ENCODE results near the gene RNF121.

RNF121 gene

DNA sequence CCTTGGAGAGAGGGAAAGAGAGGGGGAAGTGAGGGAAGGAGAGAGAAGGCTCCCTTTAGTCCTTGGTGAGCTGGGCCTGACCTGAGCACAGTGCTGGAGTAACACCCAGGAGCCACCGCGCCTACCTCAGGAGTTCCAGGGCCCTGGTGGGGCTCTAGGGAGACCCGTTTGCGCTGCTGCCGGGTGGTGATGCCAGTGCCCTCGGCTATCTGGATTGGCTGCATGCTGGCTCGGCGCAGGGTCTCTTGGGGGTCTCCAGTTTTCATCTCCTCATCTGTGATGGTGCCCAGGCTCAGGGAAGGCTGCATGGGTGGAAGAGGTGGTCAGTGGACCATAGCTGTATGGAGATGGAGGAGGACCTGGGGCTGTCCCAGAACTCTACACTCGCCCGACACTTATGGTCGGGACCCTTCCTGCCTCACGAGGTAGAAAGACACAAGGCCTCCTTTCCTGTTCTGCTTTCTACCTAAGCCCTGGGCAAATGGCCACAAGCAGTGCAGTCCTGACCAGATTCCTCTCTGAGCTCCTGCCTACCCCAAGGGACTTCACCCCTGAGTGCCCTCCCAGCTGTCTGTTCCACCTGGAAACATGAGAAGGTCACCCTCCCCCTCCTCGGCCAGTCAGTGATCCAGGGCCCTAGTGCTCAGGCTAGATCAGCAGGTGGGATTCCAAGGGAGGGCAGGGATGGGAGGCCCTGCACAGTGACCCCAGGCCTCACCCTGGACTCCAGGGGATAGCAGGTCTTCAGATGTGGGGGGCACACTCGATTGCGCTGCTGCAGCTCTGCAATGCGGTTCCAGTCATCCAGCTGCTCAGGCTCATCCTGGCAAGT, 75.9 kb downstream of the RNF121 start:
- DNase-seq (ENCODE audit: low read depth in 2 of 3, low spot score in 1 of 3) = no peak

DNA sequence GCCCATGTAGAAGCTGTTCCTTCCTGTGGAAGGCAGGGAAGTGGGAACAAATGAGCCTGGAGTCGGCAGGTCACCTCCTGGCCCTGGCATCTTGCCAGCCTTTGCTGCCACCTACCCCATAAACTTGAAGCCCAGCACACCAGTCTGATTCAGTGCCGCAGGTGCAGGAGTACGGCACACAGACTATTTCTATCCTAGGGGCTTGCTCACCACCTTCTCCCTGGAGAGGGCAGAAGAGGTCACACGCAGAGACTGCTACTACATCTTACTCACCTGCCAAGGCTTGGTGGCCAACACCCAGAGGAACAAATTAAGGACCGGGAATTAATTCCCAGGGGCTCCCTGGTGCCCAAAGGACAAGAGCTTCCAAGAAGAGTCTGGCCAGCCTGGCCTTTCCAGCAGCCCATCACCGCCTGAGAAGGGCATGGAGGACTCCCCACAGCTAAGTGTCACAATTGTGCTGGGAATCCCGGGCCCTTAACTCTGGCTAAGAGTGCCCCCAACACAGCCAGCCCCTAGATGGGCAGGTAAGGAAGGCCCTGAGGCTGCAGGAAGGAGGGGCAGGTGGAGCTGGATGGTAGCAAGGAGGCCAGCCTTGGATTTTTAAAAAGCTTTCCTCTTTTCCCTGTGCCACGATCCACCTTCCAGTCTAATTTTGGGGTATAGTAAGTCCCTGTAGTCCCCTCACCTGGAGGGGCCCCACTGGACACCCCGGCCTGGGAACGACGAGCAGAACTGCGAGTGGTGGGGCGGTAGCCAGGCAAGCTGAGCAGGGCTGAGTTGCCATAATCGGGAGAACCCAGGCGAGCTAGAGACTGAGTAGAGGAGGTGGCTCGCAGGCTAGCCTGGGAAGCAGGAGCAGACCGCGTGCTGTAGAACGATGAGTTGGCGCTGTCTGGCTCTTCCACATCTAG, 76.8 kb downstream of the RNF121 start:
- DNase-seq (ENCODE audit: low read depth in 2 of 3, low spot score in 1 of 3) = no peak

GRCh38 chr11:72006309-72007088, 77.7 kb downstream of the RNF121 start:
- DNase-seq (ENCODE audit: low read depth in 2 of 3, low spot score in 1 of 3) = no peak

- DNase-seq (ENCODE audit: low read depth in 2 of 3, low spot score in 1 of 3) = no peak
Measured at GRCh38 chr11:72007089-72007476, 78.2 kb downstream of the RNF121 start.

DNA sequence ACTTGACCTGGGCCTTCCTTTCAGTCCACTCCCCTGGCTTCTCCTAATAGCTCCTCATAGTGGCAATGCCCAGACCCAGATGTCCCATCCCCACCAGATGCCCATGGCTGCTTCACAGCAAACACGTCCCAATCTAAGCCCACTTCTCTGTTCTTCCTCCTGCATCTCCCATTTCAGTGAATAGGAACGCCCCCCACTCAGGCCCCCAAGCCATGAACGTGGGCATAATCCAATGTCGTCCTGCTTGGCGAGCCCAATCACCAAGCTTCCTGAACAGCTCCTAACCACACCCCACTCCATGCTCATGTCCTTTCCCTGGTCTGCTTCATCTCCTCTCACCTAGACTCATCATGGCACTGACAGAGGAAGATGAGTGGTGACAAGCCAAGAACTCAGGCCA, 78.7 kb downstream of the RNF121 start:
- DNase-seq (ENCODE audit: low read depth in 2 of 3, low spot score in 1 of 3) = no peak

- no peak for DNase-seq (ENCODE audit: low read depth in 2 of 3, low spot score in 1 of 3)
Measured at GRCh38 chr11:72008728-72009127, 79.9 kb downstream of the RNF121 start.

DNA sequence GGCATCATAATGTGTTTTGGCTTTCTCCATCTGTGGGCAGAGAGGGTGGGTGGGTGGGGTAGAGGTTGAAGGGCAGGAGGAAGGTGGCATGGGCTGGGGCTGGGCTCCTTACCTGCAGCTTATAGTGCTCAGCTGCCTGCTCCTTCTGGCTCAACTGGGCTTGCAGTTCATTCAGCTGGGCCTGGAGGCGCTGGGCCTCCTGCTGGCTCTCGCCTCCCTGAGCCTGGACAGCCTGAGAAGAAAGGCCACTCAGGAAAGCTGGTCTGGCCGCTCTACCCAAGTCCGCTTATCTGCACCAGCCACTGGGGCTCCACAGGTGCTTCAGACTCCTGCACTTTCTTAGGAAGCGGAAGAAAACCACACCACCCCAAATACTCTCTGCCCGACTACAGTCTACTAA, 80.3 kb downstream of the RNF121 start:
- no peak for DNase-seq (ENCODE audit: low read depth in 2 of 3, low spot score in 1 of 3)

- DNase-seq (ENCODE audit: low read depth in 2 of 3, low spot score in 1 of 3) = no peak
Measured at GRCh38 chr11:72010529-72011233, 81.8 kb downstream of the RNF121 start.

- DNase-seq (ENCODE audit: low read depth in 2 of 3, low spot score in 1 of 3) = no peak
Measured at GRCh38 chr11:72012091-72012630, 83.3 kb downstream of the RNF121 start.

DNA sequence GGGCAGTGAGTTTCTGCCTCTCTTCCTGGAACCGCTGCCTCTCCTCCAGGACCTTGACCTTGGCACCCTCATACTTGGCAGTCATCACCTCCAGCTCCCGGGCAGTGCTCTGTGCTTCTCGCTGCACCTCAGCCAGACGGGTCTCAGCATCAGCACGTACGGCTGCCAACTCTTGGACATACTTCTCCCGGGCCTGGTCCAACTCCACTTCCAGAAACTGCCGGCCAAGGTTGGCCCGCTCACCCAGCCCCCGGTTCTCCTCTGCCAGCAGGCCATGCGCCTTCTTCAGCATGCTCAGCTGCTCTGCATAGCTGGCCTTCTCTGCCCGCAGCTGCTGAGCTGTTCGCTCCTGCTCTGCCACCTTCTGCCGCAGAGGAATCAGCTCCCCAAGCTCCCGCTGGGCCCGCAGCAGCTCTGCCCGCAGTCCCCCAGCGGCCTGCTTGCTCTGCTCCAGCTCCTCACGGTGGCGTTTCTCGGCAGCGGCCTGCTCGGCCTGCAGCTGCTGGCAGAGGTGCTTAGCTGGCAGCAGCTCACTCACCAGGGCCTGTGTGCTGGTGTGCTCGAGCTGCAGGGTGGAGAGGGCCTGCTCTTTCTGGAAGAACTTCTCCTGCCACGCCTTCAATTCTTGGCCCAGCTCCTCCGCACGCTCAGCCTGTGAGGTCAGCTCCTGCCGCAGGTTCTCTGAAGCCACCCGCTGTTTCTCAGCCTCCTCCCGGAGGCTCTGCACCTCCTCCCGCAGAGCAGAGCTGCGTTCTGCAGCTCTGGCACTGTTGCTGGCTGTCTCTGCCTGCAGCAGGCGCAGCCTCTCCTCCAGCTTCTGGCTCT, 84.3 kb downstream of the RNF121 start:
- no peak for DNase-seq (ENCODE audit: low read depth in 2 of 3, low spot score in 1 of 3)

GRCh38 chr11:72013765-72014711, 85.2 kb downstream of the RNF121 start:
- DNase-seq (ENCODE audit: low read depth in 2 of 3, low spot score in 1 of 3) = no peak

GRCh38 chr11:72014761-72015320, 86.0 kb downstream of the RNF121 start:
- no peak for DNase-seq (ENCODE audit: low read depth in 2 of 3, low spot score in 1 of 3)

GRCh38 chr11:72015511-72016061, 86.7 kb downstream of the RNF121 start:
- DNase-seq (ENCODE audit: low read depth in 2 of 3, low spot score in 1 of 3) = no peak

- DNase-seq (ENCODE audit: low read depth in 2 of 3, low spot score in 1 of 3) = no peak
Measured at GRCh38 chr11:72018171-72018570, 89.3 kb downstream of the RNF121 start.

- DNase-seq (ENCODE audit: low read depth in 2 of 3, low spot score in 1 of 3) = no peak
Measured at GRCh38 chr11:72023335-72023734, 94.5 kb downstream of the RNF121 start.

DNA sequence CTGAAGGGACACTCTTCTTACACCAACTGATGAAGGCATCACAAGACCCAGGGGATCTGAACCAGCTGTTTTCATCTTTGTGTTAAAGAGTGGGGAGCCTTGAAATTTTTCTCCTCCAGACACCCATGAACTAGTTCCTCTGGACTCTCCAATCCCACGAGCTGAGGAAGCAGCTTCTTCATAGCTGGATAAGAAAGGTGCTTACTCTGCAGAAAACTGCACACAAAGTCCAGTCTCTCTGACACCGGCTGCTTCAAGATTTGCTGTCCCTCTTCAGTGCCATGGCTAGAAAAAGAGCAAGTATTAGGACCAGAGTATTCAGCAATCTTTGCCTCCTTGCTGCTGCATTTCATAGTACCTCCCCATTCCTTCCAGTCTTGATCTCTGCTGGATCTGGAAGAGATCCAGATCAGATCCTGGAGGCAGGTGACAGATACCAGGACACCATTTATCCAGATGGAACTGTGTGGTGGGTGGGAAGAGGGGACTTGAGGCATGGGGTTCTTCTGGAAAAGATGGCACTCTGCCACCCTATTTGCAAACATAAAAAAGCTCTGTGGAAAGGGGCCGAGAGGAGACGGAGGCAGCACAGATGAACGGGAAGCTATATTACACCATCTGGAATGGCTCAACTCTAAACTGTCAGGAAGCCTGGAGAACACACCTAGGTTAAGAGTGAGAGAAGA, 95.4 kb downstream of the RNF121 start:
- DNase-seq (ENCODE audit: low read depth in 2 of 3, low spot score in 1 of 3) = no peak

DNA sequence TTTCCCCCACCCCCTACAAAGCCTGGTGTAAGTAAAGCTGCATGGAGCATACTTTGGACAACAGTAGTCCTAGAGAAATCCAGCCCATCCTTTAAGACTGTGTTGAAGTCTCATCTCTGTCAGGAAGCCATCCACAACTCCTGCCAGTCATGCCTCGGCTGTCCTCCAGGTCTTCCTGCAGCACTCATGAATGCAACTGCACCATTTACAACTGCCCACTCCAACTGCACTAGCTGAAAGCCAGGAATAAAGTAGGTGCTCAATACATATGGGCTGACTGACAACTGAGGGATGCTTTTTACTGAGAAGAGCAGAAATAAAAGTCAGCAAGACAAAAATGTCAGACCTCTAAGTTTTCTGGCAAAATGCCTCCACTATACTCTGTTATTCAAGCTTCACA, 97.2 kb downstream of the RNF121 start:
- no peak for DNase-seq (ENCODE audit: low read depth in 2 of 3, low spot score in 1 of 3)

Data from stimulated activated CD4-positive, alpha-beta T cell treated with anti-CD3 and anti-CD28 coated beads, Interleukin-12 subunit alpha, Interleukin-12 subunit beta, amount 100 ng/mL, for 48 hours (primary cell).